Uterus (tissue), 2 donors: ENCODE measurements around the gene CPED1.

Experiments used
- POLR2A ChIP-seq, 2 donors: fragments of 450-650 bp; IDR thresholded peaks; one replicate each; pipeline ENCODE4 v1.6.1; 2016; ENCODE audit warnings: antibody characterized with exemption in 2 of 2, mild to moderate bottlenecking in 1 of 2, moderate library complexity in 1 of 2
- TF ChIP-seq, protein P1 (sequence below), 4 experiments: fragments of 200-600 bp in 2 of 4; fragments of 450-650 bp in 2 of 4; sonication (generic) in 2 of 4; IDR thresholded peaks; one replicate each; pipeline ENCODE4 v1.5.1; 2016 to 2019; ENCODE audit warnings: antibody characterized with exemption in 4 of 4, mild to moderate bottlenecking in 2 of 4, moderate library complexity in 1 of 4

DNA sequence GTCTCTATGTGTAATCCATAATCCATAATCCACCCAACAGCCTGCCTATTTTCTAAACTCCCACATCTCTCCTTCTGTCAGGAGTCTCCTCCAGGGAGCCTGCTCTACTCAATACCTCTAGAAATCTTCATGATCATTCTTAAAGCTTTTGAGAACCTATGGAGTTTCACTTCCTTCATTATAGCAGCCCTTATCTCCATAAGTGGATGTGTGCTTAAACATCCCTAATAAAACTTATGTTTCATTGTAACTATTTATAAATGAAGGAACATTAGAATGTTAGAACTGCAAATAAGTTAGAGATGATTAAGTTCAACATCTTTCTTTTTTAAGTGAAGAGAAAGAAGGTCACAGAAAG lies 8.5 kb downstream of the CPED1 start:
- TF ChIP-seq, protein P1, sequence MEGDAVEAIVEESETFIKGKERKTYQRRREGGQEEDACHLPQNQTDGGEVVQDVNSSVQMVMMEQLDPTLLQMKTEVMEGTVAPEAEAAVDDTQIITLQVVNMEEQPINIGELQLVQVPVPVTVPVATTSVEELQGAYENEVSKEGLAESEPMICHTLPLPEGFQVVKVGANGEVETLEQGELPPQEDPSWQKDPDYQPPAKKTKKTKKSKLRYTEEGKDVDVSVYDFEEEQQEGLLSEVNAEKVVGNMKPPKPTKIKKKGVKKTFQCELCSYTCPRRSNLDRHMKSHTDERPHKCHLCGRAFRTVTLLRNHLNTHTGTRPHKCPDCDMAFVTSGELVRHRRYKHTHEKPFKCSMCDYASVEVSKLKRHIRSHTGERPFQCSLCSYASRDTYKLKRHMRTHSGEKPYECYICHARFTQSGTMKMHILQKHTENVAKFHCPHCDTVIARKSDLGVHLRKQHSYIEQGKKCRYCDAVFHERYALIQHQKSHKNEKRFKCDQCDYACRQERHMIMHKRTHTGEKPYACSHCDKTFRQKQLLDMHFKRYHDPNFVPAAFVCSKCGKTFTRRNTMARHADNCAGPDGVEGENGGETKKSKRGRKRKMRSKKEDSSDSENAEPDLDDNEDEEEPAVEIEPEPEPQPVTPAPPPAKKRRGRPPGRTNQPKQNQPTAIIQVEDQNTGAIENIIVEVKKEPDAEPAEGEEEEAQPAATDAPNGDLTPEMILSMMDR (IDR thresholded peaks at IDR 0.05): no peak
- TF ChIP-seq POLR2A (IDR thresholded peaks at IDR 0.05): no peak
